Thyroid gland (tissue), 4 donors: ENCODE measurements around the gene ILRUN.

ENCODE experiments used
- POLR2A ChIP-seq, 2 donors: fragments of 450-650 bp; IDR thresholded peaks; one replicate each; pipeline ENCODE4 v1.6.1; 2017; ENCODE audit warnings: antibody characterized with exemption in 2 of 2, mild to moderate bottlenecking in 2 of 2, moderate library complexity in 1 of 2
- TF ChIP-seq, protein P1 (sequence below), 6 experiments: fragments of 200-600 bp in 3 of 6; fragments of 450-650 bp in 3 of 6; sonication (generic) in 3 of 6; IDR thresholded peaks; one replicate each; pipeline ENCODE4 v1.5.1; 2016 to 2019; ENCODE audit warnings: antibody characterized with exemption in 6 of 6, mild to moderate bottlenecking in 2 of 6, inconsistent platforms in 1 of 6, moderate library complexity in 1 of 6

DNA sequence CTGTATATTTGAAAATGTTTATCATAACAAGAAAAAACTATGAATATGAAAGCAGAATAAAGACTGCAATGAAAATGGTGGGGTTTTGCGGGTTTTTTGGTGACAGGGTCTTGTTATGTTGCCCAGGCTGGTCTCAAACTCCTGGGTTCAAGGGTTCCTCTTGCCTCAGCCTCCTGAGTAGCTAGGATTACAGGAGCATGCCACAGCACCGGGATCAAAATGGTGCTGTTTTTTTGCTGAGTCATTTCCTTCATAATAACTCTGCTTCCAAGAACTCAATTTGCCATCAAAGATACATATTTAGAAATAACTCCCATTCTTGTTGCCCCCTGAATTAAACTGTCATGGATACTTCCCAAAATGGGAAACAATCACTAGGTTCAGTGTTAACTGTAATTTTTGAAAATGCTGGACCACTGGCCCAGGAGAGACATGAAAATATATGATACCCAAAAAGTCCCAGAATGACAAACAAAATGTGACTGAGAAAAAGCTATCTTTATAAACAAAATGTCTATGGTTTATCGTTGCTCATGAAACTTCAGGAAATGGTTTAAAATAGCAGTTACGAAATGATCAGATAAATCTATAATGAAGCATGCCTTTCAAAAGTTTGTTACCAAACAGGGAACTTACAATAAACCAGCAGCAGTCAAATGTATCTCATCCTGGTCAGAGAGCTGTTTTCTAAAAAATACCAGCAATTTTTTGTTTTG lies 32.2 kb downstream of the ILRUN start:
- TF ChIP-seq, protein P1, sequence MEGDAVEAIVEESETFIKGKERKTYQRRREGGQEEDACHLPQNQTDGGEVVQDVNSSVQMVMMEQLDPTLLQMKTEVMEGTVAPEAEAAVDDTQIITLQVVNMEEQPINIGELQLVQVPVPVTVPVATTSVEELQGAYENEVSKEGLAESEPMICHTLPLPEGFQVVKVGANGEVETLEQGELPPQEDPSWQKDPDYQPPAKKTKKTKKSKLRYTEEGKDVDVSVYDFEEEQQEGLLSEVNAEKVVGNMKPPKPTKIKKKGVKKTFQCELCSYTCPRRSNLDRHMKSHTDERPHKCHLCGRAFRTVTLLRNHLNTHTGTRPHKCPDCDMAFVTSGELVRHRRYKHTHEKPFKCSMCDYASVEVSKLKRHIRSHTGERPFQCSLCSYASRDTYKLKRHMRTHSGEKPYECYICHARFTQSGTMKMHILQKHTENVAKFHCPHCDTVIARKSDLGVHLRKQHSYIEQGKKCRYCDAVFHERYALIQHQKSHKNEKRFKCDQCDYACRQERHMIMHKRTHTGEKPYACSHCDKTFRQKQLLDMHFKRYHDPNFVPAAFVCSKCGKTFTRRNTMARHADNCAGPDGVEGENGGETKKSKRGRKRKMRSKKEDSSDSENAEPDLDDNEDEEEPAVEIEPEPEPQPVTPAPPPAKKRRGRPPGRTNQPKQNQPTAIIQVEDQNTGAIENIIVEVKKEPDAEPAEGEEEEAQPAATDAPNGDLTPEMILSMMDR (IDR thresholded peaks at IDR 0.05) = no peak
- no peak for TF ChIP-seq POLR2A (IDR thresholded peaks at IDR 0.05)
